K562 (cell line): ENCODE data around the gene MAML3. TPM values are rescaled to one million over a fixed set of nuclear protein-coding genes. Genes with fewer than 3 reads are reported as not detected.

Experiments used
- CEBPB ChIP-seq: fragments of 450-650 bp; IDR thresholded peaks from 2 replicates; pipeline ENCODE4 v1.6.1; 2016; ENCODE audit warnings: missing genetic modification characterization, missing compliant biosample characterization
- EP300 ChIP-seq: IDR thresholded peaks from 2 replicates; pipeline ENCODE4 v1.6.1; 2012; ENCODE audit warnings: low read length, improper control_type of control experiment
- KDM4B ChIP-seq, 2 experiments: fragments of 450-650 bp in 1 of 2; sonication (generic) in 1 of 2; IDR thresholded peaks; 2 replicates each; pipeline ENCODE4 v1.6.1; 2016 to 2017; ENCODE audit warnings: borderline replicate concordance in 2 of 2, antibody characterized with exemption in 1 of 2, low read depth in 1 of 2, mild to moderate bottlenecking in 1 of 2
- MYBL2 ChIP-seq, 2 experiments: fragments of 450-650 bp in 1 of 2; sonication (generic) in 1 of 2; formaldehyde crosslinking in 1 of 2; IDR thresholded peaks; 2 replicates each; pipeline versions ENCODE4 v1.6.1 to v1.8.1; 2017 to 2022; ENCODE audit warnings: borderline replicate concordance in 1 of 2, inconsistent platforms in 1 of 2, low read depth in 1 of 2, mild to moderate bottlenecking in 1 of 2, missing genetic modification reagents in 1 of 2, moderate library complexity in 1 of 2
- NFE2L1 ChIP-seq: fragments of 450-650 bp; IDR thresholded peaks from 2 replicates; pipeline ENCODE4 v1.6.1; 2016; ENCODE audit warnings: missing genetic modification characterization, low read depth, mild to moderate bottlenecking, missing compliant biosample characterization, moderate library complexity, borderline replicate concordance
- POLR2G ChIP-seq: fragments of 200-400 bp; formaldehyde crosslinking; IDR thresholded peaks from 2 replicates; pipeline ENCODE4 v1.6.1; 2017; ENCODE audit warnings: low read depth, mild to moderate bottlenecking, antibody characterized with exemption, low read length, moderate library complexity
- PTTG1 ChIP-seq: fragments of 450-650 bp; IDR thresholded peaks from 2 replicates; pipeline ENCODE4 v1.6.1; 2016; ENCODE audit warnings: low read depth, mild to moderate bottlenecking, missing genetic modification characterization, missing compliant biosample characterization
- RB1 ChIP-seq: fragments of 450-650 bp; IDR thresholded peaks from 2 replicates; pipeline ENCODE4 v1.6.1; 2017; ENCODE audit warnings: low read depth, mild to moderate bottlenecking
- SAP30 ChIP-seq: fragments of 200-600 bp; sonication (generic); IDR thresholded peaks from 2 replicates; pipeline ENCODE4 v1.6.1; 2012; ENCODE audit warnings: borderline replicate concordance, low read depth, mild to moderate bottlenecking, moderate library complexity, low read length, control low read depth, inconsistent platforms; ENCODE audit not compliant: insufficient read depth, poor library complexity, severe bottlenecking
- TEAD2 ChIP-seq: fragments of 450-650 bp; IDR thresholded peaks from 2 replicates; pipeline ENCODE4 v1.6.1; 2016; ENCODE audit warnings: missing genetic modification characterization, control low read depth, missing compliant biosample characterization
- ZKSCAN1 ChIP-seq: fragments of 150-350 bp; IDR thresholded peaks from 2 replicates; pipeline ENCODE4 v1.6.1; 2016; ENCODE audit warnings: low read depth, low read length
- ZNF23 ChIP-seq: fragments of 250-450 bp; sonication (Bioruptor Pico); IDR thresholded peaks from 2 replicates; pipeline ENCODE4 v1.4.0; 2020; ENCODE audit warnings: mild to moderate bottlenecking
- ZNF384 ChIP-seq: IDR thresholded peaks from 2 replicates; pipeline ENCODE4 v1.6.1; 2012; ENCODE audit warnings: low read depth, low read length, improper control_type of control experiment
- ZNF75A ChIP-seq: fragments of 450-650 bp; formaldehyde crosslinking; IDR thresholded peaks from 2 replicates; pipeline ENCODE4 v1.4.0; 2020; ENCODE audit warnings: mild to moderate bottlenecking
- polyA plus RNA-seq, 8 experiments: library from polyadenylated mRNA; depleted of rRNA in 4 of 8; stranded (reverse) in 5 of 8; unstranded in 3 of 8; fragments of >200 nt; fragmentation: Nextera tagmentation in 2 of 8; fragmentation: Illumina TruSeq in 1 of 8; extraction: Ambion mirVana in 2 of 8; extraction: Trizol in 1 of 8; gene quantifications; 2 replicates each; pipeline versions ENCODE4 v1.2.1 to v1.2.3, GENCODE V29; 2011 to 2014; ENCODE audit warnings: inconsistent platforms in 1 of 8, missing spikeins in 1 of 8
- total RNA-seq, 7 experiments: library from RNA; depleted of rRNA in 6 of 7; stranded (reverse); fragments of >200 nt in 6 of 7; fragmentation: Illumina TruSeq in 2 of 7; extraction: Trizol in 2 of 7; gene quantifications; 2 replicates each; pipeline versions ENCODE4 v1.2.1 to v1.2.3, GENCODE V29; 2011 to 2021; ENCODE audit warnings: low replicate concordance in 1 of 7
- TF ChIP-seq, protein P1 (sequence below): fragments of 450-650 bp; IDR thresholded peaks from 2 replicates; pipeline ENCODE4 v1.7.0; 2016; ENCODE audit warnings: borderline replicate concordance
- TF ChIP-seq, protein P2 (sequence below): sonication (generic); formaldehyde crosslinking; IDR thresholded peaks from 2 replicates; pipeline ENCODE4 v1.8.1; 2023; ENCODE audit warnings: missing genetic modification reagents, mild to moderate bottlenecking, borderline replicate concordance
- TF ChIP-seq, protein P3 (sequence below): IDR thresholded peaks from 3 replicates; pipeline ENCODE4 v1.6.1; 2011; ENCODE audit warnings: borderline replicate concordance, mild to moderate bottlenecking; ENCODE audit not compliant: insufficient read length, insufficient read depth

Gene MAML3
- total and polyA plus RNA-seq, 9 of the 15 experiments (the other 6 are each of a cell fraction or from before 2014, with no cell fraction given): 0.01 to 0.55 (median 0.25) TPM

DNA sequence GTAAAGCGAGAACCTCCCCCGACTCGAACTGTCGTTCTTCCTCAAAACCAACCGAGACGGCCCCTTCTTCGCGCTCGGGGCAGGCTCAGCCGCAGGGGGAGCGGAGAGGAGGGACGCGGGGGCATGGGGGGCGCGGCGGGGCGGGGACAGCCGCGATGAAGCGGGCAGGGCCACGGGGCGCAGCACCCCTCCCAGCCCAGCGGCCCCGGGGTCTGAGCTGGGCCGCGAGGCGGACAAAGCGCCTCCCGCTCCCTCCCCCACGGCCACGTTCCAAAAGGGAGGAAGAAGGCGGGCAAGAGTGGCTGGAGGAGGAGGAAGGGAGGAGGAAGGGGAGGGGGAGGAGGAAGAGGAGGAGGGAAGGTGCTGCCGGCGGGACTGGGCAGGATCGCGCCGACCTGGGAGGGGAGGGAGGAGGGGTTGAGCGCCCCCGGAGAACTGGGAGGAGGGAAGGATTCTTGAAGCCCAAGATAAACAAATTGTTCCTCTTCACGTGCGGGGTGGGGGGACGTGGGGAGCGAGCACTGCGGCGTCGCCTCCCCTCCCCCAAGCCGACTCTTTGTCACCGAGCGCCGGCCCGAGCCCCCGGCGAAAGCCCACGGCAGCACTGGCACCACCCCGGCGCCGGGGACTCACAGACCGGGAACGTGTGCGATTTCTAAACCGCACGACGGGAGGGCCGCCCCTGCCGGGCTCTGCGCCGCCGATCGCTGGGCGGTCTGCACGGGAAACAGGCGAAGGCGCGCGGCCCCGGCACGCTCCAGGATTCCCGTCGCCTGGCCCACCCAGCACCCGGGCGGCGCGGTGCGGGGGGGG, 2.9 kb downstream of the MAML3 start (continued):
- no peak for TF ChIP-seq SAP30
- TF ChIP-seq, protein P1, sequence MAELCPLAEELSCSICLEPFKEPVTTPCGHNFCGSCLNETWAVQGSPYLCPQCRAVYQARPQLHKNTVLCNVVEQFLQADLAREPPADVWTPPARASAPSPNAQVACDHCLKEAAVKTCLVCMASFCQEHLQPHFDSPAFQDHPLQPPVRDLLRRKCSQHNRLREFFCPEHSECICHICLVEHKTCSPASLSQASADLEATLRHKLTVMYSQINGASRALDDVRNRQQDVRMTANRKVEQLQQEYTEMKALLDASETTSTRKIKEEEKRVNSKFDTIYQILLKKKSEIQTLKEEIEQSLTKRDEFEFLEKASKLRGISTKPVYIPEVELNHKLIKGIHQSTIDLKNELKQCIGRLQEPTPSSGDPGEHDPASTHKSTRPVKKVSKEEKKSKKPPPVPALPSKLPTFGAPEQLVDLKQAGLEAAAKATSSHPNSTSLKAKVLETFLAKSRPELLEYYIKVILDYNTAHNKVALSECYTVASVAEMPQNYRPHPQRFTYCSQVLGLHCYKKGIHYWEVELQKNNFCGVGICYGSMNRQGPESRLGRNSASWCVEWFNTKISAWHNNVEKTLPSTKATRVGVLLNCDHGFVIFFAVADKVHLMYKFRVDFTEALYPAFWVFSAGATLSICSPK: no peak
- no peak for TF ChIP-seq ZNF384
- no peak for TF ChIP-seq PTTG1 (tag)
- no peak for TF ChIP-seq MYBL2 (IDR thresholded peaks at IDR 0.05; ENCODE audit: low read depth)
- no peak for TF ChIP-seq MYBL2 (CRISPR knock-in tag; IDR thresholded peaks at IDR 0.05; ENCODE audit: borderline replicate concordance)
- TF ChIP-seq, protein P2, sequence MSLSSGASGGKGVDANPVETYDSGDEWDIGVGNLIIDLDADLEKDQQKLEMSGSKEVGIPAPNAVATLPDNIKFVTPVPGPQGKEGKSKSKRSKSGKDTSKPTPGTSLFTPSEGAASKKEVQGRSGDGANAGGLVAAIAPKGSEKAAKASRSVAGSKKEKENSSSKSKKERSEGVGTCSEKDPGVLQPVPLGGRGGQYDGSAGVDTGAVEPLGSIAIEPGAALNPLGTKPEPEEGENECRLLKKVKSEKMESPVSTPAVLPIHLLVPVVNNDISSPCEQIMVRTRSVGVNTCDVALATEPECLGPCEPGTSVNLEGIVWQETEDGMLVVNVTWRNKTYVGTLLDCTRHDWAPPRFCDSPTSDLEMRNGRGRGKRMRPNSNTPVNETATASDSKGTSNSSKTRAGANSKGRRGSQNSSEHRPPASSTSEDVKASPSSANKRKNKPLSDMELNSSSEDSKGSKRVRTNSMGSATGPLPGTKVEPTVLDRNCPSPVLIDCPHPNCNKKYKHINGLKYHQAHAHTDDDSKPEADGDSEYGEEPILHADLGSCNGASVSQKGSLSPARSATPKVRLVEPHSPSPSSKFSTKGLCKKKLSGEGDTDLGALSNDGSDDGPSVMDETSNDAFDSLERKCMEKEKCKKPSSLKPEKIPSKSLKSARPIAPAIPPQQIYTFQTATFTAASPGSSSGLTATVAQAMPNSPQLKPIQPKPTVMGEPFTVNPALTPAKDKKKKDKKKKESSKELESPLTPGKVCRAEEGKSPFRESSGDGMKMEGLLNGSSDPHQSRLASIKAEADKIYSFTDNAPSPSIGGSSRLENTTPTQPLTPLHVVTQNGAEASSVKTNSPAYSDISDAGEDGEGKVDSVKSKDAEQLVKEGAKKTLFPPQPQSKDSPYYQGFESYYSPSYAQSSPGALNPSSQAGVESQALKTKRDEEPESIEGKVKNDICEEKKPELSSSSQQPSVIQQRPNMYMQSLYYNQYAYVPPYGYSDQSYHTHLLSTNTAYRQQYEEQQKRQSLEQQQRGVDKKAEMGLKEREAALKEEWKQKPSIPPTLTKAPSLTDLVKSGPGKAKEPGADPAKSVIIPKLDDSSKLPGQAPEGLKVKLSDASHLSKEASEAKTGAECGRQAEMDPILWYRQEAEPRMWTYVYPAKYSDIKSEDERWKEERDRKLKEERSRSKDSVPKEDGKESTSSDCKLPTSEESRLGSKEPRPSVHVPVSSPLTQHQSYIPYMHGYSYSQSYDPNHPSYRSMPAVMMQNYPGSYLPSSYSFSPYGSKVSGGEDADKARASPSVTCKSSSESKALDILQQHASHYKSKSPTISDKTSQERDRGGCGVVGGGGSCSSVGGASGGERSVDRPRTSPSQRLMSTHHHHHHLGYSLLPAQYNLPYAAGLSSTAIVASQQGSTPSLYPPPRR (CRISPR knock-in tag): no peak
- no peak for TF ChIP-seq ZKSCAN1
- TF ChIP-seq, protein P3, sequence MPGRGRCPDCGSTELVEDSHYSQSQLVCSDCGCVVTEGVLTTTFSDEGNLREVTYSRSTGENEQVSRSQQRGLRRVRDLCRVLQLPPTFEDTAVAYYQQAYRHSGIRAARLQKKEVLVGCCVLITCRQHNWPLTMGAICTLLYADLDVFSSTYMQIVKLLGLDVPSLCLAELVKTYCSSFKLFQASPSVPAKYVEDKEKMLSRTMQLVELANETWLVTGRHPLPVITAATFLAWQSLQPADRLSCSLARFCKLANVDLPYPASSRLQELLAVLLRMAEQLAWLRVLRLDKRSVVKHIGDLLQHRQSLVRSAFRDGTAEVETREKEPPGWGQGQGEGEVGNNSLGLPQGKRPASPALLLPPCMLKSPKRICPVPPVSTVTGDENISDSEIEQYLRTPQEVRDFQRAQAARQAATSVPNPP: no peak
- no peak for TF ChIP-seq ZNF23 (CRISPR knock-in tag)
- TF ChIP-seq ZNF75A (CRISPR knock-in tag): no peak
- no peak for TF ChIP-seq RB1
- TF ChIP-seq TEAD2 (tag): no peak
- no peak for TF ChIP-seq CEBPB
- TF ChIP-seq EP300: no peak
- TF ChIP-seq NFE2L1 (tag): no peak
- peak in 1 of 2 experiments; percentile 53; a peak in 1 of 4 replicates for TF ChIP-seq KDM4B (IDR thresholded peaks at IDR 0.05; ENCODE audit: borderline replicate concordance in 2 of 2, low read depth in 1 of 2)
- TF ChIP-seq POLR2G: peak; percentile 73
